IMR-90 (cell line): ENCODE measurements around the gene EFCAB3. TPM values are rescaled to one million over a fixed set of nuclear protein-coding genes. Genes with fewer than 3 reads are reported as not detected.
A peak's percentile ranks its signal among the peaks of the same experiment; 100 is the strongest.
"Not testable (repeated sequence)": the region's sequence is repeated elsewhere in the genome, so short reads cannot be mapped to it uniquely, and the experiment has no call there.

Experiments
- ATAC-seq: fragments of 200-7000 bp; cut with Tn5 transposase; 2 replicates; pipeline ENCODE4 v1.9.1; 2020; ENCODE audit warnings: low read depth, mild to moderate bottlenecking, moderate library complexity
- BruUV-seq: library from RNA; stranded (reverse); fragments of 400-500 nt; replicated peaks from 2 replicates; lab custom pipeline; 2021; lab: Mats Ljungman, UMichigan
- CTCF ChIA-PET: fragments of 300-600 bp; formaldehyde crosslinking; extraction: SDS; loops from one replicate; lab custom pipeline; 2021; ENCODE audit warnings: antibody characterized with exemption; lab: Yijun Ruan, JAX
- POLR2A ChIA-PET: fragments of 300-600 bp; sonication (Branson Sonifier 250); formaldehyde crosslinking; loops from one replicate; lab custom pipeline; 2022; ENCODE audit warnings: antibody characterized with exemption; ENCODE audit not compliant: unreplicated experiment; lab: Charles Lee
- DNase-seq: peaks from one replicate; pipeline ENCODE4 v3.0.0; 2013
- H2AFZ ChIP-seq: replicated peaks from 2 replicates; pipeline ENCODE3; 2013; ENCODE audit warnings: low read length, mild to moderate bottlenecking; ENCODE audit not compliant: poor library complexity
- H2AK5ac ChIP-seq: 2 replicates; pipeline ENCODE4 v1.6.1; 2013; ENCODE audit warnings: low read depth, low read length, inconsistent platforms
- H2AK9ac ChIP-seq: replicated peaks from 2 replicates; pipeline ENCODE3; 2013; ENCODE audit warnings: mild to moderate bottlenecking, low read depth, low read length, moderate library complexity; ENCODE audit not compliant: poor library complexity
- H2BK120ac ChIP-seq: 2 replicates; pipeline ENCODE4 v1.6.1; 2013; ENCODE audit warnings: low read depth, low read length, inconsistent platforms
- H2BK15ac ChIP-seq: 3 replicates; pipeline ENCODE4 v1.6.1; 2013; ENCODE audit warnings: low read depth, low read length, inconsistent platforms
- H2BK20ac ChIP-seq: 2 replicates; pipeline ENCODE4 v1.6.1; 2013; ENCODE audit warnings: low read depth, mild to moderate bottlenecking, inconsistent platforms, low read length, moderate library complexity
- H2BK5ac ChIP-seq: 2 replicates; pipeline ENCODE4 v1.6.1; 2013; ENCODE audit warnings: mild to moderate bottlenecking, low read depth, low read length, inconsistent platforms; ENCODE audit not compliant: poor library complexity, severe bottlenecking
- H3K14ac ChIP-seq: replicated peaks from 2 replicates; pipeline ENCODE4 v1.6.1; 2013; ENCODE audit warnings: low read depth, low read length, inconsistent platforms
- H3K18ac ChIP-seq: 2 replicates; pipeline ENCODE4 v1.6.1; 2013; ENCODE audit warnings: low read depth, low read length, control low read depth
- H3K23ac ChIP-seq: 2 replicates; pipeline ENCODE4 v1.6.1; 2013; ENCODE audit warnings: low read depth, low read length, inconsistent platforms
- H3K27ac ChIP-seq: 2 replicates; pipeline ENCODE4 v1.5.1; 2013; ENCODE audit warnings: mild to moderate bottlenecking, control low read depth, low read length; ENCODE audit not compliant: insufficient read depth
- H3K27me3 ChIP-seq: 2 replicates; pipeline ENCODE4 v1.6.1; 2013; ENCODE audit warnings: low read length; ENCODE audit not compliant: control insufficient read depth, insufficient read depth
- H3K36me3 ChIP-seq: 2 replicates; pipeline ENCODE4 v1.6.1; 2013; ENCODE audit warnings: low read length, mixed read lengths; ENCODE audit not compliant: control insufficient read depth, insufficient read depth
- H3K4ac ChIP-seq: 2 replicates; pipeline ENCODE4 v1.6.1; 2013; ENCODE audit warnings: low read depth, low read length, inconsistent platforms
- H3K4me1 ChIP-seq: 2 replicates; pipeline ENCODE4 v1.6.1; 2013; ENCODE audit warnings: low read length, mixed read lengths; ENCODE audit not compliant: control insufficient read depth, insufficient read depth
- H3K4me2 ChIP-seq: 2 replicates; pipeline ENCODE4 v1.6.1; 2013; ENCODE audit warnings: low read depth, mild to moderate bottlenecking, control low read depth, low read length, moderate library complexity
- H3K4me3 ChIP-seq: 2 replicates; pipeline ENCODE4 v1.5.1; 2013; ENCODE audit warnings: low read depth, mild to moderate bottlenecking, control low read depth, low read length, moderate library complexity; ENCODE audit not compliant: insufficient read depth
- H3K56ac ChIP-seq: 2 replicates; pipeline ENCODE4 v1.6.1; 2013; ENCODE audit warnings: low read length, inconsistent platforms; ENCODE audit not compliant: insufficient read depth; ENCODE audit errors: extremely low read depth
- H3K79me1 ChIP-seq, 2 experiments: 2 replicates each; pipeline ENCODE4 v1.6.1; 2013; ENCODE audit warnings: low read length in 2 of 2, inconsistent platforms in 1 of 2, low read depth in 1 of 2
- H3K9ac ChIP-seq: 2 replicates; pipeline ENCODE4 v1.6.1; 2013; ENCODE audit warnings: low read depth, low read length, control low read depth
- H3K9me1 ChIP-seq: 2 replicates; pipeline ENCODE4 v1.6.1; 2013; ENCODE audit warnings: low read length, inconsistent platforms; ENCODE audit not compliant: insufficient read depth
- H3K9me3 ChIP-seq: 2 replicates; pipeline ENCODE4 v1.6.1; 2013; ENCODE audit warnings: low read length; ENCODE audit not compliant: control insufficient read depth, insufficient read depth
- H4K20me1 ChIP-seq: 2 replicates; pipeline ENCODE4 v1.6.1; 2013; ENCODE audit warnings: low read length, inconsistent platforms; ENCODE audit not compliant: insufficient read depth
- H4K5ac ChIP-seq: 2 replicates; pipeline ENCODE4 v1.6.1; 2013; ENCODE audit warnings: mild to moderate bottlenecking, low read depth, low read length, control low read depth
- H4K8ac ChIP-seq, 2 experiments: 2 replicates each; pipeline ENCODE4 v1.6.1; 2013; ENCODE audit warnings: low read depth in 2 of 2, low read length in 2 of 2, control low read depth in 1 of 2, inconsistent platforms in 1 of 2
- H4K91ac ChIP-seq: 2 replicates; pipeline ENCODE4 v1.6.1; 2013; ENCODE audit warnings: low read depth, low read length, inconsistent platforms; ENCODE audit not compliant: insufficient read depth
- POLR2A ChIP-seq: IDR thresholded peaks from 2 replicates; pipeline ENCODE4 v1.6.1; 2012; ENCODE audit warnings: mild to moderate bottlenecking, low read depth, low read length
- WGBS, 2 experiments: methylation state at CpG; one replicate each; pipeline versions ENCODE4 v1.1.5 to v1.1.7; 2013; ENCODE audit warnings: missing lambda C conversion rate in 2 of 2; ENCODE audit not compliant: insufficient read length in 1 of 2; ENCODE audit errors: extremely low coverage in 2 of 2; 5-methylcytosine and 5-hydroxymethylcytosine counted together
- dilution Hi-C: fragments of 300-500 bp; cut with HindIII; formaldehyde crosslinking; loops from one replicate; pipeline ENCODE4 v1.14.3; 2018; ENCODE audit warnings: low sequenced_read_pairs; ENCODE audit not compliant: unreplicated experiment
- in situ Hi-C: fragments of 300-500 bp; cut with MboI; formaldehyde crosslinking; loops from 3 replicates; pipeline ENCODE4 v1.14.3; 2019; ENCODE audit warnings: low sequenced_read_pairs, inconsistent platforms, mixed read lengths
- intact Hi-C: fragments of 100-400 bp; cut with micrococcal nuclease; formaldehyde crosslinking; loops from 2 replicates; pipeline ENCODE4 v1.10.0; 2022
- polyA plus RNA-seq, 3 experiments: library from polyadenylated mRNA; depleted of rRNA; stranded (reverse); fragments of >200 nt; gene quantifications; 2 replicates each; pipeline ENCODE4 v1.2.3, GENCODE V29; 2012; ENCODE audit warnings: low replicate concordance in 1 of 3
- total RNA-seq: library from RNA; depleted of rRNA; stranded (reverse); fragments of >200 nt; gene quantifications from 2 replicates; pipeline ENCODE4 v1.2.3, GENCODE V29; 2012
- TF ChIP-seq, protein P1 (sequence below): conservative IDR thresholded peaks from 2 replicates; pipeline ENCODE4 v1.5.1; 2012; ENCODE audit warnings: mild to moderate bottlenecking, low read depth, low read length, improper control_type of control experiment

The EFCAB3 gene
- total and polyA plus RNA-seq, 2 of the 4 experiments (the other 2 are of a cell fraction), result not detected

DNA sequence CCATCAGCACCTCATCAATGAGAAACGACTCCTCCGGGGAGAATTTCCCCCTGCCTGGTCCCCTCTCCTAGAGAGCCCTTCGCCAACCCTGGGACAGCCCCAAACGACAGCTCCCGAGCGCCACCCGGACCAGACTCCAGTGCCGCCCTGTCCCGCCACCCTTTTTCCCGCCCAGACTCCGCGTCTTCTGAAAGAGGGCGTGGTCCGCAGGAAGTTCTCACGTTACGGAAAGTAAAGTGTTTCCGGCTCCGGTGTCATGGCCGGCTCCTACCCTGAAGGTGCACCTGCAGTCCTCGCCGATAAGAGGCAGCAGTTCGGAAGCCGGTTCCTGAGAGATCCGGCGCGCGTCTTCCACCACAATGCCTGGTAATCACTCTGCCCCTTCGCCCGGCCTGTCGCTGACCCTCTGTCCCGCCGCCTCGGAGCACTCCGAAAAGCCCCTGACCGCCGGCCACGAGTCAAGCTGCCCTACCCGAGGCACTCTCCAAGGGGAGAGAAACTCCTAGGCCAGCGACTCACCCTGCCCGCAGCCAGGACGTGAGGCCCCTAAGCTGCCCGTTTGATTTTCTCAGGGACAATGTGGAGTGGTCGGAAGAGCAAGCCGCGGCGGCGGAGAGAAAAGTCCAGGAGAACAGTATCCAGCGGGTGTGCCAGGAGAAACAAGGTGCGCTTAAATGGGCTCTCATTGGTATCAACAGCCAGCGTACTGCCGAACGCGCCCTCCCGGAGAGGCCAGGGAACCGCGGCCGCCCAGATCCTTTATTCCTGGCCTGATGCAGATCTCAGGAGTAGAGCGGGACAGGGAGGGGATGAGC is 43.5 kb downstream of the EFCAB3 start, which contains the start of gene METTL2A:
TSS of gene METTL2A (plus strand) at position 251 of the 815 bp plus-strand sequence. CDS start at position 257, 6 bp downstream.
- H3K4me1 ChIP-seq, dilution Hi-C loops, H2BK5ac ChIP-seq, H2BK120ac ChIP-seq, H3K23ac ChIP-seq, H2BK15ac ChIP-seq, CTCF ChIA-PET, H2AK9ac ChIP-seq, H3K27me3 ChIP-seq, H3K9me1 ChIP-seq, H3K36me3 ChIP-seq, BruUV-seq, H2BK20ac ChIP-seq, H4K20me1 ChIP-seq, H3K18ac ChIP-seq, in situ Hi-C loops, intact Hi-C loops, H3K9me3 ChIP-seq: not testable (repeated sequence)
- POLR2A ChIA-PET, result interaction anchor here (0.7 kb wide), 1 partner anchor 359 kb away, joined by 4 read pairs; the partner anchor contains the start of gene MED13
- peak within 1 kb of the TSS; percentile 96 for H3K4me2 ChIP-seq
- peaks cover 5 to 20% of the 10 kb centered on the region in 2 experiments; a peak in 3 of 4 replicates for H3K79me1 ChIP-seq
- H3K56ac ChIP-seq, result peak within 1 kb of the TSS; percentile 30
- TF ChIP-seq, protein P1, sequence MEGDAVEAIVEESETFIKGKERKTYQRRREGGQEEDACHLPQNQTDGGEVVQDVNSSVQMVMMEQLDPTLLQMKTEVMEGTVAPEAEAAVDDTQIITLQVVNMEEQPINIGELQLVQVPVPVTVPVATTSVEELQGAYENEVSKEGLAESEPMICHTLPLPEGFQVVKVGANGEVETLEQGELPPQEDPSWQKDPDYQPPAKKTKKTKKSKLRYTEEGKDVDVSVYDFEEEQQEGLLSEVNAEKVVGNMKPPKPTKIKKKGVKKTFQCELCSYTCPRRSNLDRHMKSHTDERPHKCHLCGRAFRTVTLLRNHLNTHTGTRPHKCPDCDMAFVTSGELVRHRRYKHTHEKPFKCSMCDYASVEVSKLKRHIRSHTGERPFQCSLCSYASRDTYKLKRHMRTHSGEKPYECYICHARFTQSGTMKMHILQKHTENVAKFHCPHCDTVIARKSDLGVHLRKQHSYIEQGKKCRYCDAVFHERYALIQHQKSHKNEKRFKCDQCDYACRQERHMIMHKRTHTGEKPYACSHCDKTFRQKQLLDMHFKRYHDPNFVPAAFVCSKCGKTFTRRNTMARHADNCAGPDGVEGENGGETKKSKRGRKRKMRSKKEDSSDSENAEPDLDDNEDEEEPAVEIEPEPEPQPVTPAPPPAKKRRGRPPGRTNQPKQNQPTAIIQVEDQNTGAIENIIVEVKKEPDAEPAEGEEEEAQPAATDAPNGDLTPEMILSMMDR, result peak; percentile 31; the same call in 1 of the 2 replicates
- 0 out of 2 replicates have a peak, but pooled peaks have one; percentile 38 for TF ChIP-seq POLR2A
- H4K91ac ChIP-seq, result peak within 1 kb of the TSS; percentile 44; the same call in 1 of the 2 replicates
- H4K8ac ChIP-seq, result peak within 1 kb of the TSS; percentile 67 to 79
- DNase-seq (peak; percentile 78), ATAC-seq (peak; percentile 88)
- H3K9ac ChIP-seq, result peak within 1 kb of the TSS; percentile 27
- 0% methylated on average over 15 of the region's 58 CpGs; no CpG with 5 or more reads in 1 of the 2 experiments for WGBS, 2 experiments
- H3K4ac ChIP-seq, result peak within 1 kb of the TSS; percentile 50
- H3K4me3 ChIP-seq, result peak within 1 kb of the TSS; percentile 93
- H3K14ac ChIP-seq, result peak within 1 kb of the TSS; percentile 55
- peak within 1 kb of the TSS; percentile 28; the same call in 1 of the 2 replicates for H3K27ac ChIP-seq
- peak within 1 kb of the TSS; percentile 35; the same call in 1 of the 2 replicates for H2AK5ac ChIP-seq
- H2AFZ ChIP-seq, result peak within 1 kb of the TSS; percentile 92
- H4K5ac ChIP-seq, result peak within 1 kb of the TSS; percentile 78

DNA sequence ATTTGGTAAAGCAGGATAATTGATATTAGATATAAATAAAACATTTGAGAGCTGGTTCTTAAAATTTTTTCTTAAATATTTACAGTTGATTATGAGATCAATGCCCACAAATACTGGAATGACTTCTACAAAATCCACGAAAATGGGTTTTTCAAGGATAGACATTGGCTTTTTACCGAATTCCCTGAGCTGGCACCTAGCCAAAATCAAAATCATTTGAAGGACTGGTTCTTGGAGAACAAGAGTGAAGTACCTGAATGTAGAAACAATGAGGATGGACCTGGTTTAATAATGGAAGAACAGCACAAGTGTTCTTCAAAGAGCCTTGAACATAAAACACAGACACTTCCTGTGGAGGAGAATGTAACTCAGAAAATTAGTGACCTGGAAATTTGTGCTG is 45.9 kb downstream of the EFCAB3 start:
- no CpG with 5 or more reads among the region's 2 CpGs for WGBS, 2 experiments
- H3K27ac ChIP-seq, BruUV-seq, intact Hi-C loops, H3K9me3 ChIP-seq, H3K18ac ChIP-seq, H4K20me1 ChIP-seq, H2BK20ac ChIP-seq, DNase-seq, H3K4me2 ChIP-seq, H2BK15ac ChIP-seq, H4K5ac ChIP-seq, dilution Hi-C loops, H3K14ac ChIP-seq, H2AK9ac ChIP-seq, H3K36me3 ChIP-seq, H2AK5ac ChIP-seq, H2AFZ ChIP-seq, H3K4ac ChIP-seq, H3K4me1 ChIP-seq, H3K9ac ChIP-seq, H3K4me3 ChIP-seq, ATAC-seq, H2BK120ac ChIP-seq, H2BK5ac ChIP-seq, H3K9me1 ChIP-seq, H4K8ac ChIP-seq, H3K56ac ChIP-seq, CTCF ChIA-PET, in situ Hi-C loops, H3K27me3 ChIP-seq, H3K23ac ChIP-seq, H4K91ac ChIP-seq, POLR2A ChIA-PET: not testable (repeated sequence)
- peaks cover 5 to 20% of the 10 kb centered on the region in 2 experiments; a peak in 3 of 4 replicates for H3K79me1 ChIP-seq
